ENCODE measurements around the gene SPACDR.

- no peak for TF ChIP-seq CTCF (IDR thresholded peaks at IDR 0.05; ENCODE audit: insufficient read depth, low read length)
- TF ChIP-seq REST (IDR thresholded peaks at IDR 0.05; ENCODE audit: insufficient replicate concordance, low read depth): no peak
- TF ChIP-seq POLR2AphosphoS5 (IDR thresholded peaks at IDR 0.05; ENCODE audit: low read depth): no peak
- no peak for TF ChIP-seq GABPA (IDR thresholded peaks at IDR 0.05; ENCODE audit: low read depth)
These were observed 3.7 kb upstream of the SPACDR start for GRCh38 chr7:100467638-100468373.
